HG02981 (cell line): ENCODE measurements around the gene IQSEC3.
"Not testable (repeated sequence)": the region's sequence is repeated elsewhere in the genome, so short reads cannot be mapped to it uniquely, and the experiment has no call there.

ENCODE experiments used
- ATAC-seq: cut with Tn5 transposase; IDR thresholded peaks from one replicate; pipeline ENCODE4 v1.9.1; 2021; ENCODE audit warnings: mild to moderate bottlenecking, moderate library complexity; ENCODE audit not compliant: unreplicated experiment

The IQSEC3 gene

DNA sequence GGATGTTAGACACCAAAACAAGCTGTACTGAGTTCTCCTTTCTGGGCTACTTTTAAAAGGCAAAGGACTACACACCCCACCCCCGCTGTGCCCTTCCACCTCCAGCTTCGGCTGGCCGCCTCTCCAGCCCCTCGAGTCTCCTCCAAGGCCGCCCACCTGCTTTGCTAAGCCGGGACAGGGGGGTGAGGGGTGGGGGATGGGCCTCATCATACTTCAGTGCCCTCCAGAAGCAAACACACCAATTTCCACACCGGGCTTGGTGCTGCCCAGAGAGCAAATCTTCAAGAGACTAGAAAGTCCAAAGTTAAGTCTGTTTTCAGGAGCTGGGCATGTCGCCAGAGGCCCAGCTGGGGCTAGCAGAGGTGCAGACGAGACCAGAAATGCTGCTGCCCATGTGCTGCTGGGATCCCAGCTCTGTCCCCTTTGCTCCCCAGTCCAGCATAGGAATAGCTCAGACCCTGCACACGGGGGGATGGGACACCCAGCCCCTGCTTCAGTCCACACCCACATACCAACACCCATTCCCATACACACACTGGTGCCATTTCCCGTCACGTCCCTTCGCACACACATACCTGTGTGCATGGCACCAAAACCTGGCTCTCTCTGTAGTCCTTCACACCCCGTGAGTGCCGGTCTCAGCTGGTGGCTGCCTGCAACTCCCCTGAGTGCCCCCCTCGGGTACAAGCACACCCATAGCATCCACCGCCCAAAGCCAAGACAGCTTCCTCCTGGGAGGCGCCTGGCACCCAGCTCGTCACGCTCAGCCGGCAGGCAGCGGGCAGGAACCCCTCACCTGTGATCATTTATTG is 146.4 kb downstream of the IQSEC3 start:
- ATAC-seq, result no peak

DNA sequence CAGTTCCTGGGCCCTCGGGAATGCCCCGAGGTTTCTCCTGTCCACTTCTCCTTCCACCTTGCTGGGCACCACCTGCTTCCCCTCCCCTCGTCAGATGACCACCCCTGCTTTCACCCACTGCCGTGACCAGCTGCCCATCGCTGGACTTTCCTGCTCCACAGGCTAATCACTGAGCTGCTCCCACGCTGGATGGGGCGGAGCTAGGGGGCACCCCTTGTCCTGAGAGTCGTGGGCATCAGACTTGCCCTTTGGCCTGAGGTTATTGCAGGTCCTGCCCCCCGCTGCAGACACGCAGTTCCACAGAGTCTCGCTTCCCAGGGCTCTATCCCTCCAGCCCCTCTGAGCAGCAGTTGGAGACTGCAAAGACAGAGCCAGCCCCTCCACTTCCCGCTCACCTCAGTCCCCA is 147.0 kb downstream of the IQSEC3 start:
- no peak for ATAC-seq

DNA sequence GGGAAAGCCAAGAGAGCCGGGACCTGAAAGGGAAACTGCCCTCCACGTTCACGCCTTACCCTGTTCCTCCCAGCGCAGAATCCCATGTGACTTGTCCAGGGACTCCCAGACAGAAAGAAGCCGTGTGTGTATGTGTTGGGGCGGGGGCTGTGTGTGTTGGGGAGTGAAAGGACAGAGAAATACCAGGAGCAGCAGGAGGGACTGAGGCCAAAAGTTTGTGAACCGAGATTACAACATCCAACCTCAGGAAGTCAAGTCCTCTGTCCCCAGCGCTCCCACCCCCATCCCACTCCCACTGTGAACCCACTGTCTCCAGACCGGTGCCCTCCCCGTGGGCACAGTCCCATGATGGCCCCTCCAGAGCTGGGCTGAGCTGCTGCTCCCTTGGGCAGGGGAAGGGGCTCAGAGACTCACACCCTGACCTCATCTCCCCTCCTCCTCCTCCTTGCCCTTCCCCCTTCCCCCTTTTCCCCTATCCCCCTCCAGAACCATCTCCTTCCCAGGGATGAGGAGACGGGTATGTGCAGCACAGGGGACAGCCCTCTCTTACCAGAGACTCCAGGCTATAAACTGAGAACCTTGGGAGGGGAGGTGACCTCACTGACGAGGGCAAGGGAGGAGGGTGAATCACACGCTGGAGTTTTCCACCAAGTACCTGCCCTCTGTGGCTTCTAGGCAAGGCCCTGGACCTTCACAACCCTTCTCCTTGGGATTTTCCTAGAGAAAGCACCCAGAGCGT is 147.6 kb downstream of the IQSEC3 start, which contains the start of gene SLC6A12:
Gene SLC6A12, minus strand, starts transcription at position 155 of the 739 bp plus-strand sequence. CDS start 4,171 bp downstream, outside the sequence.
- ATAC-seq, result no peak

DNA sequence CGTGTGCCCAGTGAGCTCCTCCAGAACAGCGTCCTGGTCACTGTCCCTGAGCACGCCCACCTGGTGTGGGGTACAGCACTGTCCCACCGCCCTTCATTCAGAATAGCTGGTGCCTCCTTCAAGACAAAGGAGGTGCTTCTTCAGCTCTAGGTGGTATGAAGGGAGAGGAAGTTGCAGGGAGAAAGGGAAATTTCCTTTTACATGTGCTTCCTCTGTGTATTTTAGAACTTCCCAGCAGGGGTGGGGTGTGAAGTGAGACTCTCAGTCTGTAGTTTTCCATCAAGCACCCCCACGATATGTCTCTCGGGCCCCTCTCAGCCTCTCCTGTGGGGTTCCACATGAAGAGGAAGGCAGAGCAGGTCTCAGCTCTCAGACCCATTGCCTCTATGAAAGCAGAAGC is 148.5 kb downstream of the IQSEC3 start:
- ATAC-seq, result no peak

DNA sequence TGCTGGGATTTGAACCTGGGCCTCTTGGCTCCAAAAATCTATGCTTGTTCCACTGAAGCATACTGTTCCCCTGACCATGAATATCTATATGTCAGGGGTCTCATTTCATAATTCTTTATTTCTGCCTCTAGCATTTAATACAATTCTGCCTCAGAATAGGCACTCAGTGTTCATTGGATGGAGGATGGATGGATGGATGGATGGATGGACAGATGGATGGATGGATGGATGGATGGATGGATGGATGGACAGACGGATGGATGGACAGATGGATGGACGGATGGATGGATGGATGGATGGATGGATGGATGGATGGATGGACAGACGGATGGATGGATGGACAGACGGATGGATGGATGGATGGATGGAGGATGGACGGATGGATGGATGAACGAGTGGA is 150.5 kb downstream of the IQSEC3 start:
- not testable (repeated sequence) for ATAC-seq

DNA sequence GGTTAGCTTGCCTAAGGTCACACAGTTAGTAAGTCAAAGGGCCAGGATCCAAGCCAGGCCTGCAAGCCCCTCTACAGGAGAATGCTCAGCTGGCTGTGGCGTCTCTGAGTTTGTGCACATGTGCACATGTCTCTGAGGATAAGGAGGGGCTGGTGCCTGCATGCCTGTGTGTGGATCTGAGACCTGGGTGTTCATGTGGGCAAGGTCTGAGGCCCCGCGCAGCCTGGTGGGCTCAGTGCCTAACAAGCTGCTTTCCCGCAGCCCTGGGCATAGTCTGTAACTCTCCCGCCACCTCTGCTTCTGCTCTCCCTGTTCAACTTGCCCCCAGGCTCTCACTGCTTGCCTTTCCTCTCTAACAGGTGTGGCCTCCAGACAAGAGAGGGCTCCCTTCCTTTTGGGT is 151.7 kb downstream of the IQSEC3 start:
- ATAC-seq, result no peak

DNA sequence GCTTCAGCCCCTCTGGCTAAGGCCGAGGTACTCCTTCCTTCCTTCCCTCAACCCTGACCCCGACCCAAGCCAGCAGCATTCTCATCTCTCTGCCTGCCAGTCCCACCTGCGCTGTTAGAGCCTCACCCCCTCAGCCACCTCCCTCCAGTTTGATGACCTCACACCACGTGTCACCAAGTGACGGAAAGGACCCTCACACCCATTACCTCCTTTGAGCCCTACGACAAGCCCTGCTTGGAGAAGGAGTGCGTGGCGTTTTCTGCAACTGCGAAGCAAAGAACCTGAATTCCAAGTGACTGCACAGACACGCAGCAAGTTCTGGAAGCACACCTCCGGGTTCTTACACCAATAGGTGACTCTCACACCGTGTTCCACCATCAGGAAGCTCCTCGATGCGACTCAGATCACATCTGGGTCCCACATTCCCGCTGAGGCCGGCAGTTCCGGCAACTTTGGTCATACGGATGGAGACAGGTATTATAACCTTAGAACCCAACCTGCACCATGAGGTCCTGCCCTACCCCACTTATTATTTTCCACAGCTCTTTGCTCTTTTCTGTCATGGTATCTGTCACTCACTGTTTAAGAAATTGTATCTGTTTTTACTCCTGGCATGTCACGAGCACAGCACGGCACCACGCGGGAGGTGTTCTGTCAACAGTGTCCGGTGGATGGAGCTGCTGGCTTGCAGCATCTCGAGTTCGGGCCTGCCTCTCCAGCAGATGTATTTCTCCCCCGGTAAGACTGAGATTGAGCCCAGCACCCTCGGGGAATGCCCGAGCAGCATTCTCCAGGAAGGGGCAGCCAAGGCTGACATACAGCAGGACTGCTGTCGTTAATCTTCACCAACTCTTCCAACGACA is 152.4 kb downstream of the IQSEC3 start:
- no peak for ATAC-seq

DNA sequence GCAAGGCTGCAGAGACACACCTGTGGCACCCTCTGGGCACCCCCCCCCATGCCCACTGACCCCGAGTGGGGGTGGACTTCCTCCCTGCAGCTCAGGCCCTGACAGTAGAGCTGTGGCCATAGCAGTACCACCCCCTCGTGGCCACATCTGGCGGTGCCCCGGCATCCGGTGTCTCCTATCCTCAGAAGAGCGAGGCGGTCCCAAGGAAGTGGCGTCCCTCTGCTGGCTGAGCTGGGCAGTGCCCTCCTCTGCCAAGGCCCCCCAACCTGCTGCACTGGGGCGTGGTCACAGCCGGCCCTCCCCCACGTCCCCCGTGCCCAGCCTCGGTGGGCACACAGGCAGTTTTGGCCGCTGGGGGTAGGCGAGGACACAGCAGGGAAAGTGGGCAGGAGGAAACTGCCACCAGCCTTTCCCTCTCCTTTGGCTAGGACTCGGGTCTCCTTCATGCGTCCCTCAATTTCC is 153.4 kb downstream of the IQSEC3 start:
- peak; percentile 88 for ATAC-seq

DNA sequence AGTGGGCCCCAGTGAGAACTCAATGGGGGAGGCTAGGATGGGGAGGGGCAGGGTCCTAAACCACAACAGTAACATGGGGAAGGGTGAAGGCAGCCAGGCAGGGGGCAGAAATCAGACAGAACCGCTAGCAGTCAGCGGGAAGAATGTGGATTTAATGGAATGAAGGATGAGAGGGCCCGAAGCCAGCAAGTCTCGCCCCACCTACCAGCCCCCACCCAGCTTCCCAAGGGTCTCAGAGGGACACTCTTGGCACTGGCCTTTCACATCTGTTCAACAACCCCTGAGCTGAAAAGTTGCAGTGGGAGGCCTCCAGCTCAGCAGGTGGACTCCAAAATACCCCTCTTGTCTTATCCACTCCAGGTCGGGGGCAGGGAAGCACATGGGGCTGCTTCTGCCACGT is 153.9 kb downstream of the IQSEC3 start:
- no peak for ATAC-seq

DNA sequence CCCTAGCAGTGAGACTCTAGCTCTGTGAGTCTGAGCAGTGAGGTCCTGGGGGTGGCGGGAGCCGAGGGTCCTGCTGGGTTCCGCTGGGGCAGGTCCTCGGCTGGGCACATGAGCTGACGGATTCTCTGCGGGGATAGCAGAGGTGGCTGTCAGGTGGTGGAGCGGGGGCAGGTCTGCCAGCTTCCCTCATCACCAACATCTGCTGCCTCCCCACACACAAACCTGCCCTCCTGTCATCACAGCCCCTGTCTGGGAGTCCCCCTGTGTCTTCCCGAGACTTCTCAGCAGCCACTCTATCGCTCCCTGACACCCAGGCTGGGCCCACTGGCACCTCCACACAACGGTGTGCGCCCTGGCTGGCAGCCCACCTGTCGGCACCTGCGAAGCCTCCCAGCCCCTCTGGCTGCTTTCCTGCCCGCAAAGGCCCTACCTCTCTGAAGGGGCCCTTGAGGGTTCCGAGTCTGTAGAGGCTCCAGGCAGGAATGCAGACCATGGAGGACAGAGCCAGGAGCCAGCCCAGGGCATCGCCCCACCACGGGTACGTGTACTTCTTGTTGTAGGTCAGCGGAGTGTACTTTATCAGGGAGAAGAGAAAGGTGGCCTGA is 154.5 kb downstream of the IQSEC3 start:
- no peak for ATAC-seq

DNA sequence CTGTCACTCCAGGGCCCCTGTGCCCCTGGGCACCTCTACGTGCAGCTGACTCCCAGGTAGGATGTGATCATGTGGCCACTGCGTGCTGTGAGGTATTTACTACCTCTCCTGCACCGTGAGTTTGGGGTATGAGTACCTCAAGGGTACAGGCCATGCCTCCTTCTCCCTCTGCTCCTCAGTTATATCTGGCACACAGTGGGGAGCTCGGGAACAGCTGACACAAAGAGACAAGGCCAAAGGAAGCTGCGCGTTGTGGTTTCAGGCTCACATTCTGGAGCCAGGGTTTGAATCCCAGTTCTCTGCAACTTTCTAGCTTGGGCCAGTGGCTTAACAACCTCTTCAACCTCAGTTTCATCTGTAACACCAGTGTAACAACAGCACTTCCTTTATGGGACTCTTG is 155.2 kb downstream of the IQSEC3 start:
- ATAC-seq, result no peak

DNA sequence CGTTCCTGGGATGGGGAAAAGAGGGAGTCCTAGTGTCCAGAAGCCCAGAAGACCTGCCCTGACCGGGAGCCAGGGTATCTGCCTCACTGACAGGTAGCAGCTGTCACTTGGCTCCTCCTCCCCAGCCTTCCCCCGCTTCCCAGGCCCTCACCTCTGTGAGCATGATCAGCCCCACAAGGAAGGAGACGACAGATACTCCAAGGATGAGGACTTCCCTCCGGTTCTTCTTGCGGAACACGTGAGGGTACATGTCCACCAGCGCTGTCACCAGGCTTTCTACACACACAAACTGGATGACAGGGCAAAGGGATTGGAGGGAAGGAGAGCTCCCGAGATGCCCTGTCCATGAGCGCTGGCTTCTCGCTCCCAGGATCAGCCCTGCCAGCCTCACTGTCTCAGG is 157.3 kb downstream of the IQSEC3 start:
- no peak for ATAC-seq

DNA sequence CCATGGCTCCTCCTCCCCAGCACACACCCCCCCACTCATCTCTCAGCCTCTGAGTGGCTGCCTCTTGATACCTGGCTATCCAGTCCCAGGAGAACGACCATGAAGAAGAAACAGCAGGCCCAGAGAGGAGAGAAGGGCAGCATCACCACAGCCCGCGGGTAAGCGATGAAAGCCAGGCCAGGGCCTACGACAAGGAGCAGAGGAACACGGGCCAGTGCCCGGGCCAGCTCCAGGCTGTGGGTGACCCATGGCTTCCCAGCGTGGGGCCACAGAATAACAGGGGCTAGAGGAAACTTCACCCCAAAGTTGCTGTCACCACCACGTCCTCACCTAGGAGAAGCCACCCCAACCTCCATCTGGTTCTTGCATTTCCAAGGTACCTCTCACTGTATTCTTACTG is 157.8 kb downstream of the IQSEC3 start:
- ATAC-seq, result no peak

DNA sequence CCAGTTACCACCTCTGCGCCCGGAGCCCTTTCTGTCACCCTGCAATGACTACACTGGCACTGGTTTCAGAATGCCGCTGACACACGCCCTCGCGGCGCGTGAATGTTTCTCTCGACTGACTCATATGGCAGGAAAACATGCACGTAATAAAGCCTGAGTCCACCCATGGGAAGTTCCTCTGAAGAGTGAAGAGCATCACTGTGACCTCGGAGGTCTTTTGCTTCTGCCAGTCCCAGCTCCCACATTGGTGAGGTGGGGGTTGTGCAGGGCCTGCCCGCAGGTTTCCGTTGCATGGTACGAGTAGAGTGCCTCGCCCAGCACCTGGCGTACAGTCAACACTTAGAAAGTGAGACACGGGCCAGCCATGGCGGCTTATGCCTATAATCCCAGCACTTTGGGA is 158.4 kb downstream of the IQSEC3 start:
- no peak for ATAC-seq

DNA sequence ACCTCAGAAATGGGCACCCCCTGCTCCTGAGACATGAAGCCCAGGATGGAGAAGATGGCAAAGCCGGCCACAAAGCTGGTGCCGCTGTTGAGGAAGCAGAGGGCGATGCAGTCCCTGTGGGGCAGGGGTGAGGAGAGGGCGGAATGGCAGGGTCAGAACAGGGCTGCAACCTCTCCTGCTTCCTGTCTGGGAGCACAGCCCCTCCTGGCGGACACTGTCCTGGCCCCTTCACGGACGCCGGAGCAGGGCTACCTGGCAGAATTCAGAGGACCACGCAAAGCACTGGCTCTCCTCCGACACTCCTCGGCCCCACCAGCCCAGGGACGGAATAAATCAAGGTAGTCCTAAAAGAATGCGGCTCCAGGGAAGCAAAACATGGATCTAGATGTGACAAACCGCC is 159.8 kb downstream of the IQSEC3 start:
- ATAC-seq, result no peak

DNA sequence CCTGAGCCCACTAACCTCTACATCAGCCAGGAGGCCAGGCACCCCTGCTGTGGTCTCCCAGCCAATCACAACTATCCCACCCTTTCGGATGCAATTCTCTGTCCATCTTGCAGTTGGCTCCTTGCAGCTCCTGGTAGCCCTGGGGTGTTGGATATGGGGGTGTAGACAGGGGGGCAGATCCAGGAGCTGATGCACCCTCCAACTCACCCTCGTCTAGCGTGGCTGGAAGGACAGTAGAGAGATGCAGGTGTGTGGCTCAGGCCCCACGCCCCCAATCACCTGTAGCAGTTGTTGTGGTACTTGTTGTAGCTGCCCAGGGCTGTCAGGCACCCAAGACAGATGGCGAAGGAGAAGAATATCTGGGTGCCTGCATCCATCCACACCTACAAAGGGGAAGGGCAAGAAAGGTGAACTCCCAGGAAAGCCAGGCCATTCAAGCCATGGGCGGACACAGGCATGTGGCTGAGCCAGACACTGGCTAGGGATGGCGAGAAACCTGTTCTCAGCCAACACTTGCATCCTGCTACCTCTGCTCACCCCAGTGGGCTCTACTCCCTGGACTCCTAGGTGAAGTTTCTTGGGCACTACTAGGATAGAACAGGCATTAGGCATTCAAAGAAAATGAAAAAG is 160.8 kb downstream of the IQSEC3 start:
- no peak for ATAC-seq
